ENCODE data around the gene STK35.

DNA sequence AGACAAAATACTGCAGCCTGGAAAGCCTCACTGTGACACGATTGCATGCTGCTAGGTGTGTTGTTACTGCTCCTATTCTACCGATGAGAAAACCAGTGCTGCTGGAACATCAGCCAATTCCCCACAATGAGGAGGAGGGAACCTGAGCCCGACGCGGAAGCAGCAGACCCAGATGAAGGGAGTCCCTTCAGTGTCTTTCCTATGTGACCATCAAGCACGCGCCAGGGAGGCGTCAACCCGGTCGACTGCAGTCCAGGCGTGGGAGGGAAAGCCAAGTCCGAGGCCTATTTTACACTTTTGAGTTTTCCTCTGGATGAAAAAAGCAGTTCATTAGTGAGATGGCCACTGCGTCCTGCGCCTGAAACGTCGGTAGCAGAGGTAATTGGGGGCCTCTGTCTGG, 63.3 kb downstream of the STK35 start:
- TF ChIP-seq, protein P1, sequence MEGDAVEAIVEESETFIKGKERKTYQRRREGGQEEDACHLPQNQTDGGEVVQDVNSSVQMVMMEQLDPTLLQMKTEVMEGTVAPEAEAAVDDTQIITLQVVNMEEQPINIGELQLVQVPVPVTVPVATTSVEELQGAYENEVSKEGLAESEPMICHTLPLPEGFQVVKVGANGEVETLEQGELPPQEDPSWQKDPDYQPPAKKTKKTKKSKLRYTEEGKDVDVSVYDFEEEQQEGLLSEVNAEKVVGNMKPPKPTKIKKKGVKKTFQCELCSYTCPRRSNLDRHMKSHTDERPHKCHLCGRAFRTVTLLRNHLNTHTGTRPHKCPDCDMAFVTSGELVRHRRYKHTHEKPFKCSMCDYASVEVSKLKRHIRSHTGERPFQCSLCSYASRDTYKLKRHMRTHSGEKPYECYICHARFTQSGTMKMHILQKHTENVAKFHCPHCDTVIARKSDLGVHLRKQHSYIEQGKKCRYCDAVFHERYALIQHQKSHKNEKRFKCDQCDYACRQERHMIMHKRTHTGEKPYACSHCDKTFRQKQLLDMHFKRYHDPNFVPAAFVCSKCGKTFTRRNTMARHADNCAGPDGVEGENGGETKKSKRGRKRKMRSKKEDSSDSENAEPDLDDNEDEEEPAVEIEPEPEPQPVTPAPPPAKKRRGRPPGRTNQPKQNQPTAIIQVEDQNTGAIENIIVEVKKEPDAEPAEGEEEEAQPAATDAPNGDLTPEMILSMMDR (conservative IDR thresholded peaks at IDR 0.05; ENCODE audit: low read depth, low read length), result no peak
- TF ChIP-seq EZH2 (IDR thresholded peaks at IDR 0.05; ENCODE audit: borderline replicate concordance, low read depth, low read length, poor library complexity, severe bottlenecking), result no peak

Data from A673 (cell line).